Erythroblast (primary cell): ENCODE results near the gene CDIP1.

ENCODE experiments used
- DNase-seq, 2 experiments: peaks; one replicate each; lab custom pipeline; 2025; lab: John Stamatoyannopoulos, UW
- GATA1 ChIP-seq: IDR thresholded peaks from 2 replicates; pipeline ENCODE4 v1.6.1; 2011; ENCODE audit warnings: low read depth, mild to moderate bottlenecking, control low read depth, low read length, moderate library complexity
- POLR2A ChIP-seq: IDR thresholded peaks from 2 replicates; pipeline ENCODE4 v1.6.1; 2011; ENCODE audit warnings: mild to moderate bottlenecking, low read length

CDIP1 gene

GRCh38 chr16:4475880-4476788, 62.4 kb downstream of the CDIP1 start, which contains the start of gene HMOX2:
Gene HMOX2, plus strand, starts transcription at chr16:4476398. Its CDS starts 29,127 bp downstream, at chr16:4505525.
- DNase-seq: peak; percentile 95
- no peak for TF ChIP-seq GATA1
- peak; percentile 58 for TF ChIP-seq POLR2A

- DNase-seq: peak; percentile 78 to 89
- TF ChIP-seq GATA1: no peak
- TF ChIP-seq POLR2A: peak; percentile 63
Measured at GRCh38 chr16:4474192-4474961, 64.2 kb downstream of the CDIP1 start, which contains the start of gene NMRAL1. Gene NMRAL1, minus strand, starts transcription at chr16:4474625. Its CDS starts 493 bp downstream, at chr16:4474132.

GRCh38 chr16:4472880-4473279, 65.7 kb downstream of the CDIP1 start:
- no peak for TF ChIP-seq GATA1
- TF ChIP-seq POLR2A: no peak
- DNase-seq: no peak

- TF ChIP-seq POLR2A: no peak
- TF ChIP-seq GATA1: no peak
- no peak for DNase-seq
Measured at GRCh38 chr16:4471869-4472268, 66.7 kb downstream of the CDIP1 start.

- no peak for DNase-seq
- no peak for TF ChIP-seq POLR2A
Measured at GRCh38 chr16:4468972-4469371, 69.6 kb downstream of the CDIP1 start.

DNA sequence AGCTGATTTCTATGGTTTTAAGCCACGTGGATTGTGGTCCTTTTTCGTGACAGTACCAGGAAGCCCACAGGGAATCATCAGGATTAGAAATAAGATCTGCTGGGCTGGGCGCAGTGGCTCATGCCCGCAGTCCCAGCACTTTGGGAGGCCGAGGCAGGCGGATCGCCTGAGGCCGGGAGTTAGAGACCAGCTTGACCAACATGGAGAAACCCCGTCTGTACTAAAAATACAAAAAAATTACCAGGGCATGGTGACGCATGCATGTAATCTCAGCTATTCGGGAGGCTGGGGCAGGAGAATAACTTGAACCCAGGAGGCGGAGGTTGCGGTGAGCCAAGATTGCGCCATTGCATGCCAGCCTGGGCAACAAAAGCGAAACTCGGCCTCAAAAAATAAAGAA, 70.7 kb downstream of the CDIP1 start:
- TF ChIP-seq GATA1: no peak
- no peak for TF ChIP-seq POLR2A
- DNase-seq: no peak

DNA sequence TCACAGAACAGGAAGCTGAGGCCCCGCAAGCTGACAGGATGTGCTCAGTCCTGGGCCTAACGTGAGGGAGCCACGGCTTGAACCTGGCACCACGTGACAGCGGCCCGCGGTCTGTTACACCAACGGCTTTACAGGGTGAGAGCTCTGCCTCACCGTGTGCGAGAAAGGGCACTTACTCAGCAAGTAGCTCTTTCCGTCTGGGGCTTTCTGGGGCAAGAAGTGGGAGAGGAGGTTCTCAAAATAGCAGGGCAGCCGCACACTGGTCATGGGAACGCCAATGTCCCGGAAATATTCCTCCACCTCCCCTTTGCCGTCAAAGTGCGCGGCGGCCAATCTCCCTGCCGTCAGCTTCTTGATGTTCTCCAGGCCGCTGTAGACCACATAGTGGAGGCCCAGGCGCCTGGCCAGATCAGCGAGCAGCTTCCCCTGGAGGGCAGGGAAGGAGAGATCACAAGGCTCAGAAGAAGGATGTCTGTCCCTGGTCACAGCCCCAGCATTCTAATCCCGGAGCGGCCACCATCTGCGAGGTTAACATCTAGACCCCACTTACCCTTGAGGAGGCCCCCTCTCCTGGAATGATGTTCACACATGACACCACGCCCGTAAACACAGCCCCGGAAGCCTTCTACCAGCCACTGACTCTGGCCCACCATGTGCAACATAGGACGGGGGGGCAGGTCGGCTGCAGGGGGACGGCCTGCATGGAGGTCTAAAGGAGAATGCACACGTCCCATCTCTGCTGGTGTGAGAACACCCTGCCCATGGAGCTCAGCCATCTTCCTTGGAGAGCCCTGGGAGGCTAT, 72.4 kb downstream of the CDIP1 start:
- TF ChIP-seq GATA1: no peak
- peak; percentile 5 for TF ChIP-seq POLR2A
- no peak for DNase-seq

DNA sequence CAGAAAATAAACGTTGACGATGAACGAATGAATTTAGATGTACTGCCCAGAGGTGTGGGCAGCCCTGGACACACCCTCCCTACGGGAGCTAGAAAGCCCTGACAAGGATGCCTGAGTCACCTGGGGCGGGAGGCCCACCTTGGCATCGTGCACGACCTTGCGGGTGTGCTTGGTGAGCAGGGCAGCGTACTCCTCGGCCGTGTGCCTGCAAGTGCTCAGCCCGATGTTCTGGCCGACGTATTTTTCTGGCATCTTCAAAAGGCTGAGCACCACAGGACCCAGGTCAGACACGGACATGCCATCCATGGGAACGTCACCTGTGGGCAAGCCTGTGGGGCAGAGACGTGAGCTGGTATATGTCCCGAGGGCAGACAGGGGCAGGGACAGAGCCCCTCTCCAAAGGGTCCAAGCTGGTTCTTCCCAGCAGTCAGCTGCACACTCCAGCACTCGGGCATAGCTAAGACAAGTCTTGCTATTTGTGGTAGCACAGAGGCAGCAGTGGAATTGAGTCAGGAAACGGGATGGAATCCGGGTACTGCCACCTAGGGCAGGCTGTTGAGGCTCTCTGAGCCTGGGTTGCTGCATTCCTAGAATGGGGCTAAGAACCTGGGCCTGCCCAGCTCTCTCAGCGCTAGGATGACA, 74.9 kb downstream of the CDIP1 start:
- no peak for DNase-seq

DNA sequence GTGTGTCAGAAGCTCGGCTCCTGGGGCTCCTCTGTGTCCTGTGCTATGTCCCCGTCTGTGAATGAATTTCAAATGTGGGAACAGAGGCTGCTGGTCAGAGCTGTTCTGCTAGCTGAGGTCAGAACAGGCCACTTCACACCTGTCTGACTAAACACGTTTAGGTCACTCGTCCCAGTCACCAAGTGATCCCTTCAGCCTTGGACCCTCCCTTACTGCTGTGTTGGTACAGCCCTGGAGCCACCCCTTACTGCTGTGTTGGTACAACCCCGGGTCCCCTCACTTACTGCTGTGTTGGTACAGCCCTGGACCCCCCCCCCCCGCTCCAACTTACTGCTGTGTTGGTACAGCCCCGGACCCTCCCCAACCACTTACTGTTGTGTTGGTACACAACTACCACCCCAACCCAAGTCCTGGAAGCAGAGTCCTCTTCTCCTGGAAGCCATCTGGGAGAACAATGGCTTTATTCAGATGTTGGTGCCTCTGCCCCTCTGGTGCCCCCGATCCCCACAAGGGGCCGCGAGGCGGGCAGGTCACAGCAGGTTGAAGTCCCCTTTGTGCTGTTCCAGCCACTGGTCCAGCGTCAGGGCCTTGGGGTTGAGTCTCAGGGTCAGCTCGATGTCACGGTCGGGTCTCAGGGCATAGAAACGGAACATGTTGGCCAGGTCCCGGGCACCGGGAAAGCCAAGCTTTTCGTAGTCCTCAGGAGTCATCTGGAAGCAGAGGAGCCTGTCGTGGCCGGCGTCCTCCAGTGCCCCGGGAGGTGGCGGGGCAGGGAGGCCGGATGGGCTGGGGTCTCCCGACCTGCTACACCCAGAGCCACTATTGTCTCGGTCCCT, 77.1 kb downstream of the CDIP1 start:
- no peak for TF ChIP-seq POLR2A
- TF ChIP-seq GATA1: no peak
- no peak for DNase-seq

More for the DNA sequence above, 74.9 kb downstream of the CDIP1 start:
- no peak for TF ChIP-seq GATA1
- TF ChIP-seq POLR2A: no peak

DNA sequence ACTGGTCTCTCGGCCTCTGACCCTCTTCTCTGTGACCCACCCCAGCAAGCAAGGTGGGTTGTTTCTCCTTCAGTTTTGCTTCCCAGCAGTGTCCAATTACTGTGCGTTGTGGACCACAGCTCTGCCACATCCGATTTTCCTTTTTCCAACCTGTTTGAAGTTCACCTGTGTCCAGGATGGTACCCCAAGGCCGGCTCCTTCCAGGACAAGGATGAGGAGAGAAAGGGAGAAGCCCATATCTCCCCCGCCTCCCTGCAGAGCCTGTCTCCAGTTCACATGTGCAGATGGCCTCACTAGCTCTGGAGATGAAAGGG, 77.7 kb downstream of the CDIP1 start:
- DNase-seq: no peak

More for the DNA sequence above, 77.7 kb downstream of the CDIP1 start:
- TF ChIP-seq POLR2A (no peak), GATA1 (no peak)
